AG09309 (cell line): ENCODE results near the gene ADCY9.

Source experiments
- DNase-seq: peaks from one replicate; pipeline ENCODE4 v3.0.0-alpha.2; 2010; ENCODE audit warnings: low read depth
- H3K4me3 ChIP-seq: 2 replicates; pipeline ENCODE4 v1.5.1; 2011; ENCODE audit warnings: mild to moderate bottlenecking, low read depth, low read length, moderate library complexity; ENCODE audit not compliant: control insufficient read depth
- CTCF ChIP-seq: IDR thresholded peaks from 2 replicates; pipeline ENCODE4 v1.5.1; 2011; ENCODE audit warnings: mild to moderate bottlenecking, low read depth, low read length, inconsistent platforms; ENCODE audit not compliant: insufficient read depth, control insufficient read depth; ENCODE audit errors: missing control alignments

The ADCY9 gene

GRCh38 chr16:4057439-4057877 is 58.8 kb downstream of the ADCY9 start:
- DNase-seq: no peak
- no peak for TF ChIP-seq CTCF
- H3K4me3 ChIP-seq: no peak overlapping the region

GRCh38 chr16:4056161-4057105 is 59.8 kb downstream of the ADCY9 start:
- no peak for TF ChIP-seq CTCF
- H3K4me3 ChIP-seq: no peak overlapping the region
- no peak for DNase-seq

GRCh38 chr16:4055748-4056147 is 60.5 kb downstream of the ADCY9 start:
- TF ChIP-seq CTCF: no peak
- H3K4me3 ChIP-seq: no peak overlapping the region
- DNase-seq: no peak

GRCh38 chr16:4053301-4053845 is 62.9 kb downstream of the ADCY9 start:
- H3K4me3 ChIP-seq: no peak overlapping the region; the same call in 1 of the 2 replicates
- TF ChIP-seq CTCF: no peak
- DNase-seq: no peak

GRCh38 chr16:4052801-4053293 is 63.4 kb downstream of the ADCY9 start:
- no peak for TF ChIP-seq CTCF
- no peak overlapping the region for H3K4me3 ChIP-seq
- DNase-seq: peak; percentile 42

GRCh38 chr16:4052096-4052495 is 64.1 kb downstream of the ADCY9 start:
- DNase-seq: no peak

More at GRCh38 chr16:4052096-4052495, 64.1 kb downstream of the ADCY9 start:
- no peak overlapping the region for H3K4me3 ChIP-seq
- no peak for TF ChIP-seq CTCF
